Endothelial cell of umbilical vein (primary cell): ENCODE measurements around the gene KCNS1. TPM values are rescaled to one million over a fixed set of nuclear protein-coding genes. Genes with fewer than 3 reads are reported as not detected.

Experiments
- BruUV-seq: library from RNA; stranded (reverse); fragments of 400-500 nt; replicated peaks from 2 replicates; lab custom pipeline; 2021; lab: Mats Ljungman, UMichigan
- CTCF ChIA-PET: fragments of 300-600, 350-600 bp; sonication (Branson Sonifier 250); formaldehyde crosslinking; loops from one replicate; lab custom pipeline; 2021; ENCODE audit warnings: antibody characterized with exemption, inconsistent platforms; lab: Charles Lee
- POLR2A ChIA-PET: fragments of 300-600, 350-600 bp; sonication (Branson Sonifier 250); formaldehyde crosslinking; loops from one replicate; lab custom pipeline; 2021; ENCODE audit warnings: antibody characterized with exemption, inconsistent platforms; lab: Charles Lee
- DNase-seq: peaks from one replicate; pipeline ENCODE4 v3.0.0-alpha.2; 2011; ENCODE audit warnings: low read depth, low spot score
- FAIRE-seq: peaks from 2 replicates; lab custom pipeline; 2011; peaks lifted over from hg19 to GRCh38; lab: Jason Lieb, UNC
- H2AFZ ChIP-seq: 2 replicates; pipeline ENCODE4 v1.6.0; 2012; ENCODE audit warnings: low read depth, low read length, control low read depth, inconsistent platforms
- H3K27ac ChIP-seq: 2 replicates; pipeline ENCODE4 v1.5.1; 2011; ENCODE audit warnings: low read depth, mild to moderate bottlenecking, control low read depth, low read length, moderate library complexity; ENCODE audit not compliant: insufficient read depth
- H3K27me3 ChIP-seq, 2 experiments: 2 replicates each; pipeline versions ENCODE4 v1.6.0 to v1.6.1; 2011; ENCODE audit warnings: low read length in 2 of 2, mixed read lengths in 1 of 2; ENCODE audit not compliant: control insufficient read depth in 2 of 2, insufficient read depth in 2 of 2
- H3K36me3 ChIP-seq, 2 experiments: 2 replicates in 1 of 2; 3 replicates in 1 of 2; pipeline ENCODE4 v1.5.1; 2011; ENCODE audit warnings: low read length in 2 of 2, mild to moderate bottlenecking in 1 of 2, moderate library complexity in 1 of 2; ENCODE audit not compliant: control insufficient read depth in 2 of 2, insufficient read depth in 2 of 2; ENCODE audit errors: extremely low read depth in 1 of 2
- H3K4me1 ChIP-seq: 3 replicates; pipeline ENCODE4 v1.5.1; 2011; ENCODE audit warnings: mild to moderate bottlenecking, low read length; ENCODE audit not compliant: control insufficient read depth, insufficient read depth; ENCODE audit errors: extremely low read depth
- H3K4me2 ChIP-seq: 2 replicates; pipeline ENCODE4 v1.6.1; 2011; ENCODE audit warnings: low read length, control low read depth, mixed read lengths; ENCODE audit not compliant: insufficient read depth
- H3K4me3 ChIP-seq, 3 experiments: fragments of 200-600 bp in 1 of 3; sonication (generic), shearing (Covaris generic) in 1 of 3; replicated peaks in 1 of 3; 2 replicates each; pipeline ENCODE4 v1.5.1; 2011 to 2016; ENCODE audit warnings: control low read depth in 3 of 3, low read length in 3 of 3, mild to moderate bottlenecking in 2 of 3, inconsistent platforms in 1 of 3, low read depth in 1 of 3, moderate library complexity in 1 of 3; ENCODE audit not compliant: insufficient read depth in 1 of 3
- H3K79me2 ChIP-seq: 2 replicates; pipeline ENCODE4 v1.6.0; 2012; ENCODE audit warnings: low read length, inconsistent platforms; ENCODE audit not compliant: control insufficient read depth, insufficient read depth
- H3K9ac ChIP-seq: replicated peaks from 2 replicates; pipeline ENCODE3; 2011; ENCODE audit warnings: low read length, control low read depth; ENCODE audit not compliant: insufficient read depth; ENCODE audit errors: extremely low read depth
- H3K9me1 ChIP-seq: replicated peaks from 3 replicates; pipeline ENCODE4 v1.6.0; 2011; ENCODE audit warnings: mild to moderate bottlenecking, low read length; ENCODE audit not compliant: control insufficient read depth, insufficient read depth; ENCODE audit errors: extremely low read depth
- H3K9me3 ChIP-seq: replicated peaks from 2 replicates; pipeline ENCODE4 v1.5.1; 2012; ENCODE audit warnings: low read length, inconsistent platforms; ENCODE audit not compliant: control insufficient read depth, insufficient read depth
- H4K20me1 ChIP-seq: replicated peaks from 2 replicates; pipeline ENCODE3; 2011; ENCODE audit warnings: mild to moderate bottlenecking, low read length; ENCODE audit not compliant: control insufficient read depth, insufficient read depth; ENCODE audit errors: extremely low read depth
- EZH2 ChIP-seq: IDR thresholded peaks from 2 replicates; pipeline ENCODE4 v1.6.1; 2012; ENCODE audit warnings: borderline replicate concordance, low read depth, mild to moderate bottlenecking, moderate library complexity, low read length, inconsistent platforms; ENCODE audit not compliant: severe bottlenecking
- FOS ChIP-seq: IDR thresholded peaks from 2 replicates; pipeline ENCODE4 v1.6.1; 2011; ENCODE audit warnings: mild to moderate bottlenecking, low read length, moderate library complexity, borderline replicate concordance; ENCODE audit not compliant: insufficient read depth
- GATA2 ChIP-seq: IDR thresholded peaks from 2 replicates; pipeline ENCODE4 v1.7.0; 2011; ENCODE audit warnings: low read depth, mild to moderate bottlenecking, moderate library complexity, mixed read lengths, low read length; ENCODE audit not compliant: insufficient read length, insufficient read depth
- dilution Hi-C: fragments of 300-500 bp; cut with MboI; formaldehyde crosslinking; loops from one replicate; pipeline ENCODE4 v1.15.0; 2019; ENCODE audit warnings: low sequenced_read_pairs; ENCODE audit not compliant: extremely low pct_ligation_motif_present
- intact Hi-C: fragments of 100-400 bp; cut with micrococcal nuclease; formaldehyde crosslinking; loops from one replicate; pipeline ENCODE4 v1.10.0; 2022
- polyA plus RNA-seq, 4 experiments: library from polyadenylated mRNA; depleted of rRNA in 3 of 4; stranded (reverse) in 3 of 4; unstranded in 1 of 4; fragments of >200 nt; gene quantifications; 2 replicates each; pipeline versions ENCODE4 v1.2.1 to v1.2.3, GENCODE V29; 2011 to 2012; ENCODE audit warnings: missing spikeins in 1 of 4
- total RNA-seq: library from RNA; stranded (reverse); gene quantifications from 2 replicates; pipeline ENCODE4 v1.2.3, GENCODE V29; 2021
- TF ChIP-seq, protein P1 (sequence below), 2 donors: IDR thresholded peaks; 1 replicate in 1 of 2; 2 replicates in 1 of 2; pipeline ENCODE4 v1.5.1; 2011; ENCODE audit warnings: low read length in 2 of 2, mild to moderate bottlenecking in 2 of 2, moderate library complexity in 2 of 2, control low read depth in 1 of 2, inconsistent platforms in 1 of 2, low read depth in 1 of 2; ENCODE audit not compliant: insufficient read depth in 1 of 2; ENCODE audit errors: extremely low read depth in 1 of 2
- TF ChIP-seq, protein P2 (sequence below): IDR thresholded peaks from 2 replicates; pipeline ENCODE4 v1.6.1; 2011; ENCODE audit not compliant: insufficient read depth, insufficient read length

KCNS1 gene
- total and polyA plus RNA-seq, 2 donors (not counting 3 experiments of a cell fraction or from before 2014, with no cell fraction given) = 0.14 to 0.29 TPM

- TF ChIP-seq, protein P1, sequence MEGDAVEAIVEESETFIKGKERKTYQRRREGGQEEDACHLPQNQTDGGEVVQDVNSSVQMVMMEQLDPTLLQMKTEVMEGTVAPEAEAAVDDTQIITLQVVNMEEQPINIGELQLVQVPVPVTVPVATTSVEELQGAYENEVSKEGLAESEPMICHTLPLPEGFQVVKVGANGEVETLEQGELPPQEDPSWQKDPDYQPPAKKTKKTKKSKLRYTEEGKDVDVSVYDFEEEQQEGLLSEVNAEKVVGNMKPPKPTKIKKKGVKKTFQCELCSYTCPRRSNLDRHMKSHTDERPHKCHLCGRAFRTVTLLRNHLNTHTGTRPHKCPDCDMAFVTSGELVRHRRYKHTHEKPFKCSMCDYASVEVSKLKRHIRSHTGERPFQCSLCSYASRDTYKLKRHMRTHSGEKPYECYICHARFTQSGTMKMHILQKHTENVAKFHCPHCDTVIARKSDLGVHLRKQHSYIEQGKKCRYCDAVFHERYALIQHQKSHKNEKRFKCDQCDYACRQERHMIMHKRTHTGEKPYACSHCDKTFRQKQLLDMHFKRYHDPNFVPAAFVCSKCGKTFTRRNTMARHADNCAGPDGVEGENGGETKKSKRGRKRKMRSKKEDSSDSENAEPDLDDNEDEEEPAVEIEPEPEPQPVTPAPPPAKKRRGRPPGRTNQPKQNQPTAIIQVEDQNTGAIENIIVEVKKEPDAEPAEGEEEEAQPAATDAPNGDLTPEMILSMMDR (IDR thresholded peaks at IDR 0.05; ENCODE audit: extremely low read depth in 1 of 2, insufficient read depth in 1 of 2, low read depth in 1 of 2, low read length in 2 of 2) = no peak
- no peak for TF ChIP-seq GATA2
- peak; percentile 65 for TF ChIP-seq EZH2
- TF ChIP-seq, protein P2, sequence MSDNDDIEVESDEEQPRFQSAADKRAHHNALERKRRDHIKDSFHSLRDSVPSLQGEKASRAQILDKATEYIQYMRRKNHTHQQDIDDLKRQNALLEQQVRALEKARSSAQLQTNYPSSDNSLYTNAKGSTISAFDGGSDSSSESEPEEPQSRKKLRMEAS = no peak
- no peak for TF ChIP-seq FOS
- Histone ChIP-seq H3K27ac (no peak overlapping the region), H2AFZ (peak overlapping the region; percentile 33), H4K20me1 (no peaks in the 10 kb centered on the region), H3K36me3 (no peaks in the 10 kb centered on the region), H3K4me3 (peak overlapping the region in 1 of 3 experiments; percentile 24), H3K9ac (no peak overlapping the region), H3K9me3 (no peaks in the 10 kb centered on the region), H3K9me1 (no peaks in the 10 kb centered on the region), H3K4me1 (peaks cover 3% of the 10 kb centered on the region), H3K79me2 (no peaks in the 10 kb centered on the region), H3K4me2 (peak overlapping the region; percentile 49), H3K27me3 (peaks cover 23 to 30% of the 10 kb centered on the region in 2 experiments)
- no TSS peak for BruUV-seq
- POLR2A ChIA-PET = no interaction called here
- peak; percentile 58 for FAIRE-seq
- intact Hi-C loops = loop anchor here (5.0 kb wide), 3 partner anchors 211 to 674 kb away; partner anchors contain the start of genes KCNK15 and YWHAB
- peak; percentile 23 for DNase-seq
- CTCF ChIA-PET = interaction anchor here (0.8 to 12.2 kb wide), 15 partner anchors 11 to 673 kb away, joined by 3 to 411 read pairs (median 5); no protein-coding TSS in a partner anchor
- dilution Hi-C loops = no loop called here
Observed at GRCh38 chr20:45098103-45098773, 2.7 kb downstream of the KCNS1 start.
